GM21825 (cell line): ENCODE measurements around the gene TMEM87B.
"Not testable (repeated sequence)": the region's sequence is repeated elsewhere in the genome, so short reads cannot be mapped to it uniquely, and the experiment has no call there.

Source experiments
- ATAC-seq: cut with Tn5 transposase; IDR thresholded peaks from one replicate; pipeline ENCODE4 v1.9.1; 2021; ENCODE audit warnings: mild to moderate bottlenecking, moderate library complexity; ENCODE audit not compliant: unreplicated experiment

Gene TMEM87B

DNA sequence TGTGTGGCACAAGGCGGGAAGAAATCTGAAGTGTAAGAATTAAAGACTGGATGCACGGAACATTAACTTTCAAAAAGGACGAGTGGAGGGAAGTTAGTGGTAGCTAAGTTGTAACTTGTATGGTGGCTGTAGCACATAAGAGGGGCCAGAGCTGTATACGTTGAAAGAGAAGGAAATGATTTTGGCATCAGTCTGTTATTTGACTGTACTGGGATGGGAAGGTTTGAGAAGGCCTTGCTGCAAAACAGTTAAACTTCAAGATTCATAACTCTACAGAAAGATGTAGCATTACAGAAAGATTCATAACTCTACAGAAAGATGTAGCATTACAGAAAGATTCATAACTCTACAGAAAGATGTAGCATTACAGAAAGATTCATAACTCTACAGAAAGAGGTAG is 58.3 kb downstream of the TMEM87B start:
- ATAC-seq, result not testable (repeated sequence)

- no peak for ATAC-seq
Observed at GRCh38 chr2:112118148-112118547, 63.1 kb downstream of the TMEM87B start.

- ATAC-seq, result no peak
Observed at GRCh38 chr2:112121682-112122254, 66.7 kb downstream of the TMEM87B start.

DNA sequence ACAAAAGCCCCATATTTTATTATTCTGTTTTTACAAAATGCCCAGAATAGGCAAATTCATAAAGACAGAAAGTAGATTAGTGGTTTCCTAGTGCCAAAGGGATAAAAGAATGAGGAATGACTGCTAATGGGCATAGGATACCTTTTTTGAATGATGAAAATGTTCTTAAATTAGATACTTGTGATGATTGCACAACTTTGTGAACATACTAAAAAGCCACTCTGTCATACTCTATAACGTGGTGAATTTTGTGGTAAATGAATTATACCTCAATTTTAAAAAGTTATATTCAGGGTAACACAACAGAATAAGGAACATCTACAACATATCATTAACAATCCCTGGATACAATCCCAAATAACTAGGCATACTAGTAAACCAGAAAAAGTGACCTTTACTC is 74.0 kb downstream of the TMEM87B start:
- no peak for ATAC-seq

- no peak for ATAC-seq
Observed at GRCh38 chr2:112133344-112133743, 78.3 kb downstream of the TMEM87B start.

- no peak for ATAC-seq
Observed at GRCh38 chr2:112134120-112134519, 79.1 kb downstream of the TMEM87B start.

- no peak for ATAC-seq
Observed at GRCh38 chr2:112136096-112136495, 81.0 kb downstream of the TMEM87B start.

- ATAC-seq, result no peak
Observed at GRCh38 chr2:112137516-112138158, 82.6 kb downstream of the TMEM87B start.

DNA sequence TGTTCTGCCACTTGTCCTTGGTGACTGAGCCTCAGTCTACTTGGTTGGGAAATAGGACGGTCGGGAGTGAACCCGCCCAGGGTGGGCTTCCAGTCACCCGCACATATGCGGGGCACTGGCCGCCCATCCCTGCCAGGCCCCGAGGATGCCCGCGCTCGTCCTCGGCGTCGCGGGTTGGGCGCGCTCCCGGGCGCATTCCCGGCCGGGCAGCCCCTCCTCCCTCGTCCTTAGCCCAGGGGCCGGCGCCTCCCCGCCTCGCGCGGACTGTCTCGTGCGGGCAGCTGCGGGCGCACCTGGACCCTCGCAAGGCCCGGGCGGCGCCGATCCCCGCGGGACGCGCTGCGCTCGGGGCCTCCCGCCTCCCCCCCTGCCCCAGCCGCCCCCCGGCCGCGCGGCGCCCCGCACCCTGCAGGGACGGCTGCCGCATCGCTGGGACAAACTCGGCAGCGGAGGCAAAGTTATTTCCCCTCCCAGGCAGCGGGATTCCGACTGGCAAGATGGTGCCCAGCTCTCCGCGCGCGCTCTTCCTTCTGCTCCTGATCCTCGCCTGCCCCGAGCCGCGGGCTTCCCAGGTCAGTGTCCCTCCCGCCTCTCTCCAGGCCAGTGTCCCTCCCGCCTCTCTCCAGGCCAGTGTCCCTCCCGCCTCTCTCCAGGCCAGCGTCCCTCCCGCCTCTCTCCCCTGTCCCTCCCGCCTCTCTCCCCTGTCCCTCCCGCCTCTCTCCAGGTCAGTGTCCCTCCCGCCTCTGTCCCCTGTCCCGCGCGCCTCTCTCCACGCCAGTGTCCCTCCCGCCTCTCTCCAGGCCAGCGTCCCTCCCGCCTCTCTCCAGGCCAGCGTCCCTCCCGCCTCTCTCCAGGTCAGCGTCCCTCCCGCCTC is 83.3 kb downstream of the TMEM87B start, which contains the start of gene FBLN7:
FBLN7 (plus strand) TSS at position 227 of the 874 bp plus-strand sequence; CDS start at position 498, 271 bp downstream.
- no peak for ATAC-seq

DNA sequence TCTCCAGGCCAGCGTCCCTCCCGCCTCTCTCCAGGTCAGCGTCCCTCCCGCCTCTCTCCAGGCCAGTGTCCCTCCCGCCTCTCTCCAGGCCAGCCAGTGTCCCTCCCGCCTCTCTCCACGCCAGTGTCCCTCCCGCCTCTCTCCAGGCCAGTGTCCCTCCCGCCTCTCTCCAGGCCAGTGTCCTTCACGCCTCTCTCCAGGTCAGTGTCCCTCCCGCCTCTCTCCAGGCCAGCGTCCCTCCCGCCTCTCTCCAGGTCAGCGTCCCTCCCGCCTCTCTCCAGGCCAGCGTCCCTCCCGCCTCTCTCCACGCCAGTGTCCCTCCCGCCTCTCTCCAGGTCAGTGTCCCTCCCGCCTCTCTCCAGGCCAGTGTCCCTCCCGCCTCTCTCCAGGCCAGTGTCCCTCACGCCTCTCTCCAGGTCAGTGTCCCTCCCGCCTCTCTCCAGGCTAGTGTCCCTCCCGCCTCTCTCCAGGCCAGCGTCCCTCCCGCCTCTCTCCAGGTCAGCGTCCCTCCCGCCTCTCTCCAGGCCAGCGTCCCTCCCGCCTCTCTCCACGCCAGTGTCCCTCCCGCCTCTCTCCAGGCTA is 84.1 kb downstream of the TMEM87B start:
- ATAC-seq, result not testable (repeated sequence)

DNA sequence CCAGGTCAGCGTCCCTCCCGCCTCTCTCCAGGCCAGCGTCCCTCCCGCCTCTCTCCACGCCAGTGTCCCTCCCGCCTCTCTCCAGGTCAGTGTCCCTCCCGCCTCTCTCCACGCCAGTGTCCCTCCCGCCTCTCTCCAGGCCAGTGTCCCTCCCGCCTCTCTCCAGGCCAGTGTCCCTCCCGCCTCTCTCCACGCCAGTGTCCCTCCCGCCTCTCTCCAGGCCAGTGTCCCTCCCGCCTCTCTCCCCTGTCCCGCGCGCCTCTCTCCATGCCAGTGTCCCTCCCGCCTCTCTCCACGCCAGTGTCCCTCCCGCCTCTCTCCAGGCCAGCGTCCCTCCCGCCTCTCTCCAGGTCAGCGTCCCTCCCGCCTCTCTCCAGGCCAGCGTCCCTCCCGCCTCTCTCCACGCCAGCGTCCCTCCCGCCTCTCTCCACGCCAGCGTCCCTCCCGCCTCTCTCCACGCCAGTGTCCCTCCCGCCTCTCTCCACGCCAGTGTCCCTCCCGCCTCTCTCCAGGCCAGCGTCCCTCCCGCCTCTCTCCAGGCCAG is 84.7 kb downstream of the TMEM87B start:
- not testable (repeated sequence) for ATAC-seq

DNA sequence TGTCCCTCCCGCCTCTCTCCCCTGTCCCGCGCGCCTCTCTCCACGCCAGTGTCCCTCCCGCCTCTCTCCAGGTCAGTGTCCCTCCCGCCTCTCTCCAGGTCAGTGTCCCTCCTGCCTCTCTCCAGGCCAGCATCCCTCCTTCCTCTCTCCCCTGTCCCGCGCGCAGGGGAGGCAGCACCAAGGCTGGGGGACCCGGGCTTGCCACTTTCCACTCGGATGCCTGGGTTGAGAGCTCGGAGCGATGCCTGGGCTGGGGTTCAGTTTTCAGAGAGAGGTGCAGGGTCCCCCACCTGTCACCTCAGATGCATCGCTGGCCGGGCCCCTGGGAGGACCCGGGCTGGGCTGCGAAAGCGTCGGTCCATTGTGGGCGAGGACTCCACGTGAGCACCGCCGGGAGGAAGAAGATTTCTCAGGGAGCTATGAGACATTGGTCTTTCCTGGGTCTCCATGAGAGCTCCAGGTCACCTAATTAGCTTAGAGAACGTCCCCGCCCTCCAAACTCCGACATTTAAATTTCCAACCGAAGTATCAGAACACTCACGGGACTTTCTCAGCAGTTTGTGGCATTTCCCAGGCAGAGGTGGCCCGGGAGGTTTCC is 85.2 kb downstream of the TMEM87B start:
- ATAC-seq, result no peak

DNA sequence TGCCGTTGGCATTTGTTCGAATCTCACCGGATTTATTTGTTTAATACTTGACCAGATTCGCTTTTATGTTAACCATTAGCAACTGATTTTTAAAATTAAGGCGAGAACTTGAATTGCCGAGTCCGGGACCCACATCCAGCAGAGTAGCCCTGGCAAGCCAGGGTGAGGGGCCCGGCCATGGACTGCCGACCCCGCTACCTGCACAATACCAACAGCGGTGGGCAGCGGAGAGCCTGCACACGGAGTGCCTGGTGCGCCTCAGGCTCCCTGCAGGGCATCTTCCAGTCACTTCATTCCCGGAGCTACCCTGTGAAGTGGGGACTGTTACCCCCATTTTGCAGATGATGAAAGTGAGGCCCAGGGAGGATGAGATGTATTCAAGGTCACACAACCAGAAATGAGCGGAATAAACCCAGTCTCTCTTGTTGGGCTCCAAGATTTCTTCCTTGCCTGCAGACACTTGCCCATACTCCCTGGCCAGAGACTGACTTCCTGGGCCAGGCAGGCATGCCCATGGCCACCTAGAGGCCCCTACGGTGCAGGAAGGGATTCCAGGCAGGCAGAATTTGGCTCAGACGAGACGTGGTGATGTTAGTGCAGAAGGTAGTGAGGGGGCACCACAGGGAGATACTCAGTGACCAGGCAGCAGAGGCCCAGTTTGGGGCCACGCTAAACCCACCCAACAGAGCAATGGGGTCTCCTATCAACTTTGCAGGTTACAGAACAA is 86.0 kb downstream of the TMEM87B start:
- no peak for ATAC-seq

- ATAC-seq, result no peak
Observed at GRCh38 chr2:112141626-112142007, 86.5 kb downstream of the TMEM87B start.

DNA sequence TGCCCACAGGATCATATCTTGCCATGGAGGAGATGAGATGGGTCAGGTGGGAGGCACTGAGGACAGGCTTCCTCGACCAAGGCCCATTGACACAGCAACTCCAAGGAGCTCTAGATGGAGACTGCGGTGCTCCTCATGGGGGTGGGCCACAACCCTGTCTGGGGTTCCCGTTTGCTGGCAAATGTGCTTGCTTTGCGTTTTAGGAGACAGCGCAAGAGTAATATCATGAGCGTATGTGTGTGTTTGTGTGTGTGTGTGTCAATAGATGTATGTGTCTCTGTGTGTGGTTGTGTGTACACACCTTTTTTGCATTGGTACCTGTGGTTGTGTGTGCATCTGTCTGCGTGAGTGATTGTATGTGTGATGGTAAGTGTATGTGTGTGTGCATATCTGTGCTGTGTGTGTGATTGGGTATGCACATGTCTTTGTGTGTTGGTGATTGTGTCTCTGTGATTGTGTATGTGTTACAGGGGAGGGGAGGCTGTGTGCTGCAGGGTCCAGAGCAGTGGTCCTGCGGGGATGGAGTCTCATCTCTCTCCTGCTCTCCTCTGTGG is 87.5 kb downstream of the TMEM87B start:
- no peak for ATAC-seq

GRCh38 chr2:112143150-112143549 is 88.1 kb downstream of the TMEM87B start:
- no peak for ATAC-seq

DNA sequence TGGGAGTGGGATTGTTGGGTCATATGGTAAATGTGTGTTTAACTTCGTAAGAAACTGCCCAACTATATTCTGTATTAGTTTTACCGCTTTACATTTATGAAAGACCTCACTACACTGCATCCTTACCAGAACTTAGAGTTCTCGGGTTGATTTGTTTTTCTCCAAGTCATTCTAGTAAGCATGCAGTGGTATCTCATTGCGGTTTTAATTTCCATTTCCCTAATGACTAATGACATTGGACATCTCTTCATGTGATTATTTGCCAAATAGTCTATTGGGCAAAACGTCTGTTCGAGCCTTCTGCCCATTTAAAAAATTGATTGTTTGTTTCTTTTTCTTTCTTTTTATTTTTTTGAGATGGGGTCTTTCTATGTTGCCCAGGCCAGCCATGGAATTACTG is 89.9 kb downstream of the TMEM87B start:
- no peak for ATAC-seq

DNA sequence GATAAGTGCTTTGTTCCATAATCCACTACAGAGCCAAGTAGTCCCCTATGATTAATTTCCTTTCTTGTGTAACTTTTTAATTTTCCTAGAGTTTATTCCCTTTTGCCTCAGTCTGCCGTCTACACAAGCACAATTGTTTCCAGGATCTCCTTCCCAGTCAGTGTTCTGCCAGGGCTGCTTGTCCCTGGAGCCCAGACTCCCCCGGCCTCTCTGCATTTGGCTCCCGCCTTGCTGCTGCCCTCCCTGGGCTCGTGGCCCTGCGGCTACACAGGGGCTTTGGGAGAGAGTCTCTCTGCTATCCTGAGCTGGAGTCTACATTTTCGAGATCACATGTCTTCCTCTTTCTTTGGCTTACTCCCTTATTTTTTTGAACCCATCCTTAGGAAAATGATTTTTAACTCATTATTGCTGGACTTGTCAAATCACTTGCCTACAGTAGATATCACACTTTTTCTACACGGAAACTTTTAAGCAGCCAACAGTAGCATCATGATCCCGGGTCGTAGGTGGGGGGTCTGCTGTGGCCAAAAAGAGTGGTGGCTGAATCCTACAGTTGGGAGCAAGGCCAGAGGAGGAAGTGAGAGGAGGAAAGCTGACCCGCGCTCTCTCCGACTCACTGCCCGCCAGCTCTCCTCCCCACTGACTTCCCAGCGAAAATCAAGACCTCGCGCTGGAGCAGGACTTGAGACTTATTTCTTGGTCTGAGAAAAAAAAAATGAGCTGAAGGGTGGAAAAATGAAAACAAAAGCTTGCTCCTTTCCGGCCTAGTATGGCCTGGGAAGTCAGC is 92.5 kb downstream of the TMEM87B start:
- no peak for ATAC-seq

- ATAC-seq, result no peak
Observed at GRCh38 chr2:112148477-112148876, 93.4 kb downstream of the TMEM87B start.
